RCC 7860 (cell line): Measurements from ENCODE around the gene TMEM92.

Source experiments
- DNase-seq: peaks from one replicate; pipeline ENCODE4 v3.0.0-alpha.2; 2015; ENCODE audit warnings: low spot score
- FAIRE-seq: peaks from 2 replicates; lab custom pipeline; 2012; peaks lifted over from hg19 to GRCh38; lab: Jason Lieb, UNC

The TMEM92 gene

DNA sequence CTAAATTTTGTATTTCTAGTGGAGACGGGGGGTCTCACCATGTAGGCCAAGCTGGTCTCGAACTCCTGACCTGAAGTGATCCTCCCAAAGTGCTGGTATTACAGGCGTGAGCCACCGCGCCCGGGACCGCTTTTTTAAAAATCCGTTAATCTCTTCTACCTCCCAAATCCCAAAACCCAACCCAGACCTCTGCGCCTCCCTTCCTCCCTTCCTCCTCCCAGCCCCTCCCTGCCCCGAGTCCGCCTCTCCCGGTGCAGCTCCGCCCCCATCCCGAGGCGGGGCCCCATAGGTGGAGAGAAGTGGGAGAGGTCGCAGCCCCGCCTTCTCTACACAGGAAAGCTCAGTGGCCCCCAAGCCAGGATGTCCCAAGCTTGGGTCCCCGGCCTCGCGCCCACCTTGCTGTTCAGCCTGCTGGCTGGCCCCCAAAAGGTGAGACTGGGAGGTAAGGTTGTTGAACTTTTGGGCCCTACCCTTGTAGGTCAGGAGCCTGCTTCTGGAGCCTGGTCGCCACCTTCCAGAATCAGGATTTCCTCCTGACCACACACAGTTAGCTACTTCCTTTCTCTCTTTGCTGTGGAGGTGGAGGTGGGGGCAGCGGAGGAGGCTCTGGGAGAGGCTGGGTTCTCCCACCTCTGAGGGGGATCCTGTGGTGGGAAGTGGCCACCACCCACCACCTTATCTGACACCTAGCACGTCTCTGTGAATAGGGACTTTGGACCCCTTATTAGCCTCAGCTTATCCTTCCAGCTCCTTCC is at the start of gene TMEM92:
TMEM92 (plus strand) TSS at position 325 of the 755 bp plus-strand sequence; CDS start at position 361, 36 bp downstream.
- peak; percentile 30 for DNase-seq
- FAIRE-seq = no peak

DNA sequence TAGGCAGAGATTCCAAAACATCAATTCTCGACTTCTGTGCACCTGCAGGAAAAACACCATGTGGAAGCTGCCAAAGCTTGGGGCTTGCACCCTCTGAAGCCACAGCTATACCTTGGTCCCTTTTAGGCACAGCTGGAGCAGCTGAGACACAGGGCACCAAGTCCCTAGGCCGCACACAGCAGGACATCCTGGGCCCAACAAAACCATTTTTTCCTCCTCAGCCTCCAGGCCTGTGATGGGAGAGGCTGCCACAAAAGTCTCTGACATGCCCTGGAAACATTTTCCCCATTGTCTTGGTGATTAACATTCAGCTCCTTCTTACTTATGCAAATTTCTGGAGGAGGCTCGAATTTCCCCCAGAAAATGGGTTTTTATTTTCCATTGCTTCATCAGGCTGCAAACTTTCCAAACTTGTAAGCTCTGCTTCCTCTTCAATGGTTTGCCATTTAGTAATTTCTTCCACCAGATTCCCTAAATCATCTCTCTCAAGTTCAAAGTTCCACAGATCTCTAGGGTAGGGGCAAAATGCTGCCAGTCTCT is 48.5 kb upstream of the TMEM92 start:
- no peak for FAIRE-seq

DNA sequence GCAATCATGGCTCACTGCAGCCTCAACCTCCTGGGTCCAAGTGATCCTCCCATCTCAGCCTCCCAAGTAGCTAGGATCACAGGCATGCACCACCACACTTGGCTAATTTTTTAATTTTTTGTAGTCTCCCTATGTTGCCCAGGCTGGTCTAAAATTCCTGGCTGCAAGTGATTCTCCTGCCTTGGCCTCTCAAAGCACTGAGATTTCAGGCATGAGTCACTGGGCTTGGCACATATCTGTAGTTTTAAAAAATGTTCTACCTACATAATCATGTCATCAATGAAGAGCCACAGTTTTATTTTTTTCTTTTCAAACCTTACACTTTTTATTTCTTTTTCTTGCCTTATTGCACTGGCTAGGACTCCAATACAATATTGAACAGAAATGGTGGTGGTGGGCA is 39.7 kb upstream of the TMEM92 start:
- no peak for DNase-seq
- FAIRE-seq = no peak

More for the DNA sequence above, 48.5 kb upstream of the TMEM92 start:
- no peak for DNase-seq

DNA sequence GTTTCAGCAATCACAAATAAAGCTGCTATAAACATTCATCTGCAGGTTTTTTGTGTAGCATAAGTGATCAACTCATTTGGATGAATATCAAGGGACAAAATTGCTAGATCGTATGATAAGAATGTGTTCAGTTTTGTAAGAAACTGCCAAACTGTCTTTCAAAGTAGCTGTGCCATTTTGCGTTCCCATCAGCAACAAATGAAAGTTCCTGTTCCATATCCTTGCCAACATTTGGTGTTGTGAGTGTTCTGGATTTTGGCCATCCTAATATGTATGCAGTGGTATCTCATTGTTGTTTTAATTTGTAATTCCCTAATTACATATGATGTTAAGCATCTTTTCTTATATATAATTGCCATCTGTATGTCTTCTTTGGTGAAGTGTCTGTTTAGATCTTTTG is 36.4 kb upstream of the TMEM92 start:
- DNase-seq (no peak), FAIRE-seq (no peak)

DNA sequence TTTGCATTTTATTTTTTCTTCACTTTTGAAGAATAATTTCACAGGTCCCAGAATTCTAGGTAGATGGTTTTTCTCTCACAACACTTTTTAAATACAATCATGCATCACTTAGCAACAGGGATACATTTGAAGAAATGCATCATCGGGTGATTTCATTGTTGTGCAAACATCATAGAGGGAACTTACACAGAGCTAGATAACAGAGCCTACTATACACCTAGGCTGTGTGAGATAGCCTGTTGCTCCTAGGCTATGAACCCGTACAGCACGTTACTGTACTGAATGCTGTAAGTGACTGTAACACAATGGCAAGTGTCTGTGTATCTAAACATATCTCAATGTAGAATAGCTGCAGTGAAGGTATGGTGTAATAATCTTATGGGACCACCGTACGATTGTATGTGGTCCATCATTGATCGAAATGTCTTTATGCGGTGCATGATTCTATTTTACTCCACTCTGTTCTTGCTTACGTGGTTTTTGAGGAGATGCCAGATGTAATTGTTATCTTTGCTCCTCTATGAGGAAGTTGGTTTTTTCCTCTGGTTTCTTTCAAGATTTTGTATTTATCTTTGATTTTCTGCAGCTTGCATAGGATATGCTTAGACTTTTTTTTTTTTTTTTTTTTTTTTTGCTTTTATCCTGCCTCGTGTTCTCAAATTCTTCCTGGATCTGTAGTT is 35.5 kb upstream of the TMEM92 start:
- FAIRE-seq (no peak), DNase-seq (peak; percentile 23)

DNA sequence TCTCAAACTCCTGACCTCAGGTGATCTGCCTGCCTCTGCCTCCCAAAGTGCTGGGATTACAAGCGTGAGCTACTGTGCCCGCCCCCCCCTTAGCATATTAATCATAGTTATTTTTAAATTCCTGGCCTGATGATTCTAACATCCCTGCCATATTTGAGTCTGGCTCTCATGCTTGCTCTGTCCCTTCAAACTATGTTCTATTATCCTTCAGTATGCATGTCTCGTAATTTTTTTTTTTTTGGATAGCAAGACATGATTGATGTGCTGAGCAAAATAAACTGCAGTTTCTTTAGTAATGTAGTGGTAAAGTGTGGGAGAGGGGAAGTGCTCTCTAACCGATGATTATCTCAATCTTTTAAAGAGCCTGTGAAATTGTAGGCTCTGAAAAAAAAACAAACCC is 34.3 kb upstream of the TMEM92 start:
- FAIRE-seq (no peak), DNase-seq (no peak)

DNA sequence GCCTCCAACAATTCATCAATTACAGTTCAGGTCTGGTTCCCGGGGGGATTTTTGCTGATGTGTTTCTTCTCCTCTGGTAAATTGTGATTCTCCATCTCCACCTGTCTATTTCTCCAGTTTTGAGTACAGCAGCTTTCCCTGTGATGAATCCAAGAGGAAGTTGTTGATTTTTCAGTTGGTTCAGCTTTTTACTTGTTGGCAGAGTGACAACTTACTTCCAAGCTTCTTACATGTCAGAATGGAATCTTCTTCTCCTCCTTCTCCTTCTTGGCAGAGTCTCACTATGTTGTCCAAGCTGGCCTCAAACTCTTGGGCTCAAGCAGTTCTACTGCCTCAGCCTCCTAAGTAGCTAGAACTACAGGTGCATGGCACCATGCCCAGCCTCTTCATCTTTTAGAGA is 33.4 kb upstream of the TMEM92 start:
- FAIRE-seq = no peak
- DNase-seq = no peak

DNA sequence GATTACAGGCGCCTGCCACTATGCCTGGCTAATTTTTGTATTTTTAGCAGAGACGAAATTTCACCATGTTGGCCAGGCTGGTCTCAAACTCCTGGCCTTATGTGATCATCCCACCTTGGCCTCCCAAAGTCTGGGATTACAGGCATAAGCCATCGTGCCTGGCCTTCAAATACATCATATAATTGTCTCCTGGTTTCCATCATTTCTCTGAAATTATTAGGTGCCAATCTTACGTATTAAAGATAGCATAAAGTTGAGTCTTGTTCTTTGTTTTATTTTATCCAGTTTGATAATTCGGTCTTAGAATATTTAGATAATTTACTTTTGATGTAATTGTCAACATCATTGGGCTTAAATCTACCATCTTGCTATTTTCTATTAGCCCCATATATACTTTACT is 32.8 kb upstream of the TMEM92 start:
- no peak for DNase-seq
- FAIRE-seq = no peak

DNA sequence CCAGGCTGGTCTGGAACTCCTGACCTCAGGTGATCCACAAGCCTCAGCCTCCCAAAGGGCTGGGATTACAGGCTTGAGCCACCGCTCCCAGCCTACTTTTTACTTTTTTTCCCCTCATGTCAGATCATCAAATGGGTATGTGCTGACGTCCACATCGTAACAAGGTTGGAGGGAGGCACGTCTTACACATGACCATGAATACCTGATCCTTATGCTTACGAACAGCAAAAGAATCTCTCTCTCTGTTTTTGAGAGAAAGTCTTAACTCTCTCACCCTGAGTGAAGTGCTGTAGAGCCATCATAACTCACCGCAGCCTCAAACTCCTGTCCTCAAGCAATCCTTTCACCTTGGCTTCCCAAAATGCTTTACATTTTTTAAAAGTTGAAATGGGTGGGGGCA is 29.5 kb upstream of the TMEM92 start:
- FAIRE-seq (no peak), DNase-seq (no peak)

DNA sequence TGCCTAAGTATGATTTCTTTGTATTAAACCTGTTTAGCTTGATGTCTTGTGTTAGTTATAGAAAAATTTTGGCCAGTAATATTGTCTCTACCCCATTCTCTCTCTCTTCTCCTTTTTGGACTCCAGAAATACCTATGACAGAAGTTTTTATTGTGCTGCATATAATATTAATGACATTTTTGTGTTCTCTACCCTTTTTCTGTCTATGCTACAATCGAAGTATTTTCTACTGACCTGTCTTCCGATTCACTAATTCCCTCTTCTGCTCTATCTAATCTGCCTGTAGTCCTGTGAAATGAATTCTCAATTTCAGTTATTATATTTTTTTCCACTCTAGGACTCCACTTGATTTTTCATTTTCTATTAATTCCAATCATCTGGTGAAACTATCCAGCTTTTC is 26.0 kb upstream of the TMEM92 start:
- FAIRE-seq (no peak), DNase-seq (no peak)

DNA sequence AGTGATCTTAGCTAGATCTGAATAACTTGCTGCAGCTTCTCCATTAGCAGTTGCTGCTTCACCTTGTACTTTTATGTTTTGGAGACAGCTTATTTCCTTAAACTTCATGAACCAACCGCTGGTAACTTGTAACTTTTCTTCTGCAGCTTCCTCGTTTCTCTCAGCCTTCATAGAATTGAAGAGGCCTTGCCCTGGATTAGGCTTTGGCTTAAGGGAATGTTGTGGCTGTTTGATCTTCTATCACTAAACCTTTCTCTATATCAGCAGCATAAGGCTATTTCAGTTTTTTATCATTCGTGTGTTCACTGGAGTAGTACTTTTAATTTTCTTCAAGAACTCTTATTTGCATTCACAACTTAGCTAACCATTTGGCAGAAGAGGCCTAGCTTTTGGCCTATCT is 21.5 kb upstream of the TMEM92 start:
- DNase-seq (no peak), FAIRE-seq (no peak)

DNA sequence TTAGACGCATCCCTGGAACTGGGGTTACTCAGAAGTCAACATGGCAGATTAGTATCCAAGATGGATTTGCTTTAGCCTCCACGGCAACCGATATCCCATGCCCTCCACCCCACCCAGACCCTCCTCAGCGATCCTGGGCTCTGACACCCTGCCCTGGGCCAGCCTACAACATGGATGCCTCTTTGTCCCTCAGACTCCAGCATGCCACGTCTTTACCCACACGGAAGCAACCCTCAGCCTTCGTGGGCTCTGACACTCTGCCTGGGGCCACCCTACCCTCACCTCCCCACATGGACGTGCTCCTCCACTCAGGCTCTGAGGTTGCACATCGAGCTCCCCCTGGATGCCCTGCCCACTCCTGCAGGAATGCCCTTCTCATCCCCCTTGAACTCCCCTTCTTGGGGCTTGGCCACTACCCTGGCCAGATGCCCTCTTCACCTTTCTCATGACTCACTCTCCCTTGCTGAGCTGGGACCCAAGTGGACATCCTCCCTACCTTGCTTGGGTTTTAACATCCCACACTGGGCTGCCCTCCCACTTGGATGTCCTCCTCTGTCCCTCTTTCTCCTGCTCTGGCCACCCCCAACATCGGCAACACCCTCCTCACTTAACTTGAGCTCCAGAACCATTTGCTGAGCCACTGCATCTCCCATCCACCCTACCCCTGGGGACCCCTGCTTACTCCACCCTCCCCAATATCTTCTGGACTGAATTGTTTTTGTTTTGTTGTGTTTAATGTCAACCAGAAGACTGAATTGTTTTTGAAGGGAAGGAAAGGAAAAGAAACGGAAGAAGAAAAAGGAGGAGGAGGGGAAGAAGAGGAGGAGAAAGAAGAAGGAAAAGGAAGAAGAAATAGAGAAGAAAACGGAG is 18.3 kb upstream of the TMEM92 start:
- no peak for FAIRE-seq
- no peak for DNase-seq

DNA sequence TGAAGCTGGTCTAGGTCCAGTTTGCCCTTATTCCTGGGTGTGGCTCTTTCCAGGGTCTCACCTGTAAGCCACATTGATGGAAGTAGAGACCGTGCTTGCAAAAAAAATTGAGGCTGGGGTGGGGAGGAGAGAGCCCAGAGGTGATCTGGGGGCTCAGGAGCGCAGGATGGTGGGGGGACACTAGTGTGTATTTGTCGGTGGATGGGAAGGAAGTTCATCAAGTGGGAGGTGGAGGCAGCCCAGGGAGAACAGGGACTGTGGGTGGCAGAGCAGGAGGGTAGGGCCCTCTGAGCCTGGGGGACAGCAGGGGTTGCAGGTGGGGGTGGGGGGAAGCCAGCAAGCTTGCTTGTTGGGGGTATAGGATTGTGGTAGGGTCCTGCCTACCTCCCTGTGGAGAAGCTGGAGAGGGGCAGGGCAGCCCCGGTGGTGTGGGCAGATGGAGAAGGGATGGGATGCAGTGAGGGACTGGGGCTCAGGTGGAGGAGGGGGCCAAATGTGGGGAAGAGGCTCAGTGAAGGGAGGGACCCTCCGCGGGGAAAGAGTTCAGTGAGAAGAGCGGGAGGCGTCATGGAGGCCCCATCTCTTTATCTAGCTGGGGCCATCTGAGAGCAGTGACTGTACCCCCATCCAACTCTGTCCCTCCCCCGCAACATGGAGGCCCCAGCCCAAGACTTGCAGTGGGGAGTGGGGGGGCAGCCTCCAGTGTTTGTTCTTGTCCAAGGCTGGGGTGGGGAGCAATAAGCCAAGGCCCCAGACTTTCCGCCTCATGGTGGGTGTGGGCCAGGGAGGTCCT is 17.2 kb upstream of the TMEM92 start:
- DNase-seq (no peak), FAIRE-seq (no peak)

DNA sequence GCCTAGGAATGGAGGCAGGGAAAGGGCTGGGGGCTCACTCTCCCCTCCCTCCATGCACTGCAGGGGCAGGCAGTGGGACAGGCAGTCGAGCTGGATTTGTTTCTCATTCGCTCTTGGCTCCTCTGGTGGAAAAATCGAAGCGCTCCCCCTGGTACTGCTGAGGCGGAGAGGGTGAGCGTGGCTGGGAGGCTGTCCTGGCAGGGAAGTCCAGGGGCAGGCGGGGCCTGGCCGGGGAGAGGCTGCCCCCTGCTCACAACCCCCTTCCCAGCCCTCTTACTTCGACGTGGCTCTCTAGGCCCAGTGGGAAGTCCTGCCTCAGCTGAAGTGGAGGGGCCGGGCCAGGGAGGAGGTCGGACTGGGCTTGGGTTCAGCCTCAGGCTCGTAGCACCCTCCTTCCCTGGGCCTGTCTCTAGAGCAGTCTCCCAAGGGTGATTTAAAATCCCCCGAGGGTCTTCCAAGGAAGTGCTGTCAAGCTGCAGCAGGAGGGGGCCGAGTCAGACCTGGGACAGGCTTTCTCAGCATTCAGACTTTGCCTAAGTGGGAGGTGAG is 16.5 kb upstream of the TMEM92 start:
- FAIRE-seq (no peak), DNase-seq (no peak)

DNA sequence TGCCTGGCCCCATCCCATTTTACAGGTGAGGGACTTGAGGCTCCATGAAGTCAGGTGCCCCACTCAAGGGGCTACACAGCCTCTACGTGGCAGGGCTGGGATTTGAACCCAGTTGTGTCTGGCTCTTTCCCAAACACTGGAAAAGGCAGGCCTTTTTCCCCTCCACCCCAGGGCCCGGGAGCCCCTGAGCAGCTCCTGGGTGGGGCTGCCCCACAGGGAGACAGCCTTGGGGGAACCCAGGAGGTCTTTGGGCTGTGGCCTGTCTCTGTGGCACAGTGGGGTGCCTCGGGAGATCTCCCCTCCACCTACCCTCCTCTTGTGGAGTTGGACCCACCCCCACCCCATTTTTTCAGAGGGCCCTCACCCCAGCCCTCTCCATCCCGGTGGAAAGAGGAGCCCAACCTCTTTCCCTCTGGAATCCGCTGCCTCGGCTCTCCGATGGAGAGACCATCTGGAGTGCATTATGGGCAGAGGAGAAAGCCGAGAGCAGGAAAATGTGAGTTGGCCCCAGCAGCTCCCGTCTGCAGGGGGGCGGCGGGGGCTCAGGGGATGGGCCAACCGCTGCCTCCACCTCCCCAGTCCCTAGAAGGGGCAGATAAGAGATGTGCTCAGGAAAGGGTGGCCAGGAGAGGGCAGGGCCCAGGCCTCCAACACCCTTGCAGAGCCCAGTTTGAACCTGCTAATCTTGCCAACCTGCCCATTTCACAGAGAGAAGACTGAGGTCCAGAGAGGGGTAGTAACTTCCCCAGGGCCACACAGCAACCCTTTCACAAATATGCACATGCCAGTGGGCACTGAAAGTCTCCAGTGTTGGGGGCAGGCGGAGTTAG is 15.4 kb upstream of the TMEM92 start:
- DNase-seq (no peak), FAIRE-seq (no peak)

DNA sequence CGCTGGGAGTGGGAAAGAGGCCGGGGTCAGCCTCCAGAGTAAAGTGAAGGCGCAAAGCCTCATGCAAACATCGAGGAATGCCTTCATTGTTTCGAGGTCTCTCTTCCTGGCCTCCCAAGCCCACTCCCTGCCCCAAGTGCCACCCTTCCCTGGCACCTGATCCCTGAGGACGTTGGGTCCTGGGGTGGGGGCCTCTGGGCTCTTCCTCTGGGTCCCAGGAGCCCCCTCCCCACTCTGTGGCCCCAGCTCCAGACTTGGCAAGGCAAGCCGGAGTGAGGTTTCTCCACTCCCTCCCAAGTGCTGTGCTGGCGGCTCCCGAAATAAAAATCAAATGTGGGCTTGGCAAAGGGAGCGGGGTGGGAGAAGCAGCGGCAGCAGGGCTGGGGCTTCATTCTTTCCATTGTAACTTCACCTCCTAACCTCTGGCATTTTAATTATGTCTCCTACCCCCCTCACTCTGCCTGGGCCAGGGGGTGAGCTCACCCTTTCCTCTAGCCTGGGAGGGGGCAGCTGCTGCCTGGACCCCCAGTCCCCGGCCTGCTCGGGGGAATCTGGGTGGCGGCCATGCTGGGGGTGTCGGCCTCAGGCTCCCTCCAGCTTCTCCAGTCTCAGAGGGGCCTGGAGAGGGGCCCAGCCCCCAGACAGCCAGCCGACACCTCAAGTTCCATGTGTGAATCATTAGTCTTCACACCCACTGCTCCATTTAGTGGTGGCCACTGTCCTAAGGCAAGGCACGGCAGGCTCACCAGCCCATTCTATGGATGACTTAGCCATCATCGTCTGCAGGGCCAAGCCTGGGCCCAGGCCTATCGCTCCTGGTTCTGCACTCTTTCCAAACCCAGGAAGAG is 14.6 kb upstream of the TMEM92 start:
- no peak for DNase-seq
- no peak for FAIRE-seq

DNA sequence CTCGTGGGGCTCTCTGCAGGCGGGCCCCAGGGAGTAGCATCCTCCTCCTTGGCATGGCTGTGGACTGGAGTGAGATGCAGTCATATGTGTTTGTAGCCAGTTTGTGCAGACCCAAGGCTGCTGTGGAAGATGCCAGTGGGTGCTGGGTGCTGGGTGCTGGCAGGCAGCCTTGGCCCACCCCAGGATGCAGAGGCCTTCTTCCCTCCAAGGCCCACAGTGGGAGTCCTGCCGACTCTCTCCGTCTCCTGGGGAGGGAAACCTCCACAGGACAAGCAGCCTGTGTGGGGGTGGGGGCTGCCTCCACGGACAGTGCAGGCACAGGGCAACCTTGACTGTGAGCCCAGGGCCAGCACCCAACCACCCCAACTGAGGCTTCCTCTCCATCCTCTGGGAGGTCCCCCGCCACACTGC is 13.8 kb upstream of the TMEM92 start:
- FAIRE-seq (no peak), DNase-seq (no peak)
